HCT116 (cell line): Measurements from ENCODE around the gene TRAF2.

ENCODE experiments used
- CTCF ChIP-seq, 3 experiments: fragments of 200-600 bp in 1 of 3; sonication (generic) in 1 of 3; IDR thresholded peaks in 2 of 3; conservative IDR thresholded peaks in 1 of 3; 2 replicates each; pipeline ENCODE4 v1.5.1; 2012 to 2017; ENCODE audit warnings: low read depth in 2 of 3, low read length in 2 of 3, antibody characterized with exemption in 1 of 3, borderline replicate concordance in 1 of 3, control low read depth in 1 of 3, mild to moderate bottlenecking in 1 of 3, mixed read lengths in 1 of 3, mixed run types in 1 of 3, moderate library complexity in 1 of 3; ENCODE audit not compliant: insufficient read depth in 1 of 3
- FOSL1 ChIP-seq: IDR thresholded peaks from 2 replicates; pipeline ENCODE4 v1.6.1; 2012; ENCODE audit warnings: low read depth
- JUND ChIP-seq: IDR thresholded peaks from 2 replicates; pipeline ENCODE4 v1.6.1; 2012
- POLR2A ChIP-seq: IDR thresholded peaks from 2 replicates; pipeline ENCODE4 v1.7.0; 2011; ENCODE audit warnings: borderline replicate concordance; ENCODE audit not compliant: insufficient read depth, insufficient read length; ENCODE audit errors: extremely low read depth
- SP1 ChIP-seq: IDR thresholded peaks from 2 replicates; pipeline ENCODE4 v1.6.1; 2012; ENCODE audit warnings: low read depth

- peak in 2 of 3 experiments; percentile 12 to 22; a peak in 2 of 6 replicates for TF ChIP-seq CTCF (IDR thresholded peaks at IDR 0.05 in 2 of 3, conservative IDR thresholded peaks at IDR 0.05 in 1 of 3; ENCODE audit: borderline replicate concordance in 1 of 3, insufficient read depth in 1 of 3, low read depth in 2 of 3, low read length in 2 of 3)
- no peak for TF ChIP-seq JUND
- TF ChIP-seq SP1 = no peak
- TF ChIP-seq POLR2A = peak; percentile 60
- no peak for TF ChIP-seq FOSL1
These were observed 63.7 kb downstream of the TRAF2 start for GRCh38 chr9:136949817-136950655.
